Liver (tissue), 9 donors: ENCODE results near the gene CYP3A7. TPM values are rescaled to one million over a fixed set of nuclear protein-coding genes. Genes with fewer than 3 reads are reported as not detected.

Experiments
- DNase-seq: peaks from one replicate; pipeline ENCODE4 v3.0.0-alpha.2; 2017; ENCODE audit warnings: low spot score
- H3K27ac ChIP-seq, 2 donors: one replicate each; pipeline ENCODE4 v1.7.0; 2013; ENCODE audit warnings: inconsistent platforms in 2 of 2, low read length in 2 of 2, control low read depth in 1 of 2, low read depth in 1 of 2, mild to moderate bottlenecking in 1 of 2
- H3K27me3 ChIP-seq, 4 donors: one replicate each; pipeline versions ENCODE4 v1.6.1 to v1.7.0; 2013; ENCODE audit warnings: low read length in 3 of 4, inconsistent platforms in 1 of 4, mild to moderate bottlenecking in 1 of 4, moderate library complexity in 1 of 4; ENCODE audit not compliant: control insufficient read depth in 4 of 4, insufficient read depth in 4 of 4
- H3K36me3 ChIP-seq, 4 donors: one replicate each; pipeline versions ENCODE4 v1.6.1 to v1.7.0; 2013; ENCODE audit warnings: low read length in 3 of 4, mild to moderate bottlenecking in 3 of 4, low read depth in 1 of 4, moderate library complexity in 1 of 4; ENCODE audit not compliant: control insufficient read depth in 4 of 4, insufficient read depth in 3 of 4
- H3K4me1 ChIP-seq, 4 donors: one replicate each; pipeline versions ENCODE4 v1.6.1 to v1.7.0; 2013; ENCODE audit warnings: low read length in 3 of 4, mild to moderate bottlenecking in 3 of 4, moderate library complexity in 1 of 4; ENCODE audit not compliant: control insufficient read depth in 4 of 4, insufficient read depth in 4 of 4
- H3K4me3 ChIP-seq, 3 donors: one replicate each; pipeline versions ENCODE4 v1.6.1 to v1.7.0; 2013; ENCODE audit warnings: low read length in 3 of 3, control low read depth in 1 of 3, low read depth in 1 of 3, mild to moderate bottlenecking in 1 of 3
- H3K9ac ChIP-seq, 2 donors: one replicate each; pipeline ENCODE4 v1.7.0; 2013; ENCODE audit warnings: low read length in 2 of 2, mild to moderate bottlenecking in 2 of 2, moderate library complexity in 2 of 2, control low read depth in 1 of 2, low read depth in 1 of 2
- H3K9me3 ChIP-seq, 4 donors: one replicate each; pipeline versions ENCODE4 v1.6.1 to v1.7.0; 2013; ENCODE audit warnings: low read length in 3 of 4; ENCODE audit not compliant: control insufficient read depth in 4 of 4
- ATF3 ChIP-seq: IDR thresholded peaks from 2 replicates; pipeline ENCODE4 v1.6.1; 2016; ENCODE audit warnings: antibody characterized with exemption
- FOXA2 ChIP-seq: IDR thresholded peaks from 2 replicates; pipeline ENCODE4 v1.6.1; 2016; ENCODE audit warnings: antibody characterized with exemption
- HNF4A ChIP-seq, 2 donors: conservative IDR thresholded peaks; 2 replicates each; pipeline ENCODE4 v1.6.1; 2016; ENCODE audit warnings: antibody characterized with exemption in 2 of 2, mild to moderate bottlenecking in 2 of 2
- JUND ChIP-seq, 2 donors: IDR thresholded peaks; 2 replicates each; pipeline ENCODE4 v1.6.1; 2016; ENCODE audit warnings: antibody characterized with exemption in 2 of 2
- NR2F2 ChIP-seq: IDR thresholded peaks from 2 replicates; pipeline ENCODE4 v1.6.1; 2016; ENCODE audit warnings: antibody characterized with exemption
- RAD21 ChIP-seq, 2 donors: IDR thresholded peaks; 2 replicates each; pipeline ENCODE4 v1.6.1; 2016; ENCODE audit warnings: antibody characterized with exemption in 2 of 2, mild to moderate bottlenecking in 2 of 2
- REST ChIP-seq: IDR thresholded peaks from 2 replicates; pipeline ENCODE4 v1.6.1; 2016; ENCODE audit warnings: antibody characterized with exemption, mild to moderate bottlenecking
- RXRA ChIP-seq, 2 donors: IDR thresholded peaks; 2 replicates each; pipeline ENCODE4 v1.6.1; 2017 to 2018; ENCODE audit warnings: antibody characterized with exemption in 2 of 2, mild to moderate bottlenecking in 1 of 2
- SP1 ChIP-seq: IDR thresholded peaks from 2 replicates; pipeline ENCODE4 v1.6.1; 2018; ENCODE audit warnings: antibody characterized with exemption, mild to moderate bottlenecking
- TAF1 ChIP-seq: conservative IDR thresholded peaks from 2 replicates; pipeline ENCODE4 v1.6.1; 2016; ENCODE audit warnings: antibody characterized with exemption, mild to moderate bottlenecking
- YY1 ChIP-seq: IDR thresholded peaks from 2 replicates; pipeline ENCODE4 v1.6.1; 2016; ENCODE audit warnings: antibody characterized with exemption, mild to moderate bottlenecking
- ZBTB33 ChIP-seq: IDR thresholded peaks from 2 replicates; pipeline ENCODE4 v1.6.1; 2016; ENCODE audit warnings: antibody characterized with exemption
- WGBS: extraction: QIAGEN DNeasy Blood & Tissue Kit; methylation state at CpG from one replicate; pipeline ENCODE4 v1.1.7; 2013; 5-methylcytosine and 5-hydroxymethylcytosine counted together
- polyA plus RNA-seq, 2 donors: library from polyadenylated mRNA; stranded (reverse) in 1 of 2; unstranded in 1 of 2; fragments of 200-250 nt in 1 of 2; fragments of >200 nt in 1 of 2; fragmentation: Nextera tagmentation in 1 of 2; extraction: Ambion mirVana in 1 of 2; gene quantifications; one replicate each; pipeline versions ENCODE4 v1.2.1 to v1.2.3, GENCODE V29; 2013 to 2015
- total RNA-seq, 2 donors: library from RNA; depleted of rRNA; stranded (reverse); fragments of >200 nt; gene quantifications; one replicate each; pipeline ENCODE4 v1.2.3, GENCODE V29; 2014
- donor health status: healthy.
- donor health status: healthy.
- donor health status: healthy.
- donor health status: healthy.
- donor health status: healthy.

Gene CYP3A7
- total and polyA plus RNA-seq, 4 donors: 36.1 to 2,448 (median 83.4) TPM

- no peak for DNase-seq
These were observed 47.3 kb upstream of the CYP3A7 start for GRCh38 chr7:99782012-99782953.

GRCh38 chr7:99780588-99780987, 45.6 kb upstream of the CYP3A7 start:
- 84% methylated on average over 1 of the region's 1 CpG for WGBS
- H3K9ac ChIP-seq: no peak overlapping the region
- H3K36me3 ChIP-seq: no peaks in the 10 kb centered on the region

More at GRCh38 chr7:99782012-99782953, 47.3 kb upstream of the CYP3A7 start:
- Histone ChIP-seq H3K27ac (peak overlapping the region; percentile 60 to 81), H3K4me1 (peaks cover 2 to 7% (median 3%) of the 10 kb centered on the region in 4 donors), H3K9me3 (no peaks in the 10 kb centered on the region), H3K27me3 (no peaks in the 10 kb centered on the region), H3K4me3 (peak overlapping the region; percentile 22 to 72 (median 51)), H3K36me3 (no peaks in the 10 kb centered on the region), H3K9ac (peak overlapping the region in 1 of 2 donors; percentile 98)
- WGBS: 56% methylated on average over 5 of the region's 5 CpGs
- TF ChIP-seq HNF4A (conservative IDR thresholded peaks at IDR 0.05) (peak in 1 of 2 donors; percentile 17), ZBTB33 (no peak), RXRA (IDR thresholded peaks at IDR 0.05) (peak; percentile 50 to 55), SP1 (peak; percentile 14)

More at GRCh38 chr7:99780588-99780987, 45.6 kb upstream of the CYP3A7 start:
- H3K4me3 ChIP-seq: no peak overlapping the region
- no peak for TF ChIP-seq NR2F2
- TF ChIP-seq FOXA2: no peak
- no peak for TF ChIP-seq RAD21 (IDR thresholded peaks at IDR 0.05)
- TF ChIP-seq REST: no peak
- TF ChIP-seq JUND (IDR thresholded peaks at IDR 0.05): no peak
- no peak for TF ChIP-seq TAF1
- TF ChIP-seq ZBTB33: no peak
- no peak for TF ChIP-seq ATF3
- TF ChIP-seq YY1: no peak
- peak overlapping the region; percentile 38 to 43 for H3K27ac ChIP-seq
- no peak for DNase-seq
- H3K9me3 ChIP-seq: no peaks in the 10 kb centered on the region
- peaks cover 2 to 7% (median 3%) of the 10 kb centered on the region in 4 donors for H3K4me1 ChIP-seq
- no peaks in the 10 kb centered on the region for H3K27me3 ChIP-seq
